Neutrophil (primary cell): ENCODE results near the gene CFH.
"Not testable (repeated sequence)": the region's sequence is repeated elsewhere in the genome, so short reads cannot be mapped to it uniquely, and the experiment has no call there.

Experiments used
- H3K27ac ChIP-seq: fragments of 200-600 bp; sonication (generic); 2 replicates; pipeline ENCODE4 v1.5.1; 2016; ENCODE audit warnings: mild to moderate bottlenecking, moderate library complexity
- H3K27me3 ChIP-seq: fragments of 200-600 bp; sonication (generic); 2 replicates; pipeline ENCODE4 v1.6.0; 2016; ENCODE audit warnings: mild to moderate bottlenecking
- H3K36me3 ChIP-seq: fragments of 200-600 bp; sonication (generic); 2 replicates; pipeline ENCODE4 v1.5.1; 2017
- H3K4me1 ChIP-seq, 2 experiments: fragments of 200-600 bp in 1 of 2; sonication (generic) in 1 of 2; 1 replicate in 1 of 2; 2 replicates in 1 of 2; pipeline versions ENCODE4 v1.5.1 to v1.6.1; 2013 to 2016; ENCODE audit warnings: low read depth in 1 of 2, low read length in 1 of 2, mild to moderate bottlenecking in 1 of 2, moderate library complexity in 1 of 2; ENCODE audit not compliant: control insufficient read depth in 1 of 2, insufficient read depth in 1 of 2
- H3K4me3 ChIP-seq, 2 experiments: fragments of 200-600 bp in 1 of 2; sonication (generic) in 1 of 2; 1 replicate in 1 of 2; 2 replicates in 1 of 2; pipeline ENCODE4 v1.5.1; 2013 to 2016; ENCODE audit warnings: low read depth in 1 of 2, low read length in 1 of 2, mild to moderate bottlenecking in 1 of 2, moderate library complexity in 1 of 2
- H3K9me3 ChIP-seq: fragments of 200-600 bp; sonication (generic); 2 replicates; pipeline ENCODE4 v1.5.1; 2016
- CTCF ChIP-seq: fragments of 200-600 bp; sonication (generic); IDR thresholded peaks from 2 replicates; pipeline ENCODE4 v1.5.1; 2016; ENCODE audit warnings: antibody characterized with exemption

CFH gene

GRCh38 chr1:196734006-196734405, 82.2 kb downstream of the CFH start:
- H3K27me3 ChIP-seq, result no peaks in the 10 kb centered on the region
- H3K9me3 ChIP-seq, result peaks cover 3% of the 10 kb centered on the region
- no peaks in the 10 kb centered on the region for H3K4me1 ChIP-seq
- no peak for TF ChIP-seq CTCF
- no peak overlapping the region for H3K27ac ChIP-seq
- H3K4me3 ChIP-seq, result no peak overlapping the region
- H3K36me3 ChIP-seq, result no peaks in the 10 kb centered on the region

GRCh38 chr1:196734460-196734859, 82.6 kb downstream of the CFH start:
- Histone ChIP-seq H3K27me3 (no peaks in the 10 kb centered on the region), H3K9me3 (peaks cover 3% of the 10 kb centered on the region), H3K36me3 (no peaks in the 10 kb centered on the region), H3K4me1 (no peaks in the 10 kb centered on the region), H3K27ac (no peak overlapping the region), H3K4me3 (no peak overlapping the region)
- TF ChIP-seq CTCF, result no peak

- no peak overlapping the region for H3K4me3 ChIP-seq
- no peaks in the 10 kb centered on the region for H3K36me3 ChIP-seq
- H3K9me3 ChIP-seq, result peaks cover 3% of the 10 kb centered on the region
- H3K27ac ChIP-seq, result no peak overlapping the region
- no peaks in the 10 kb centered on the region for H3K4me1 ChIP-seq
- H3K27me3 ChIP-seq, result no peaks in the 10 kb centered on the region
- TF ChIP-seq CTCF, result no peak
These were observed 86.9 kb downstream of the CFH start for GRCh38 chr1:196738730-196739129.

GRCh38 chr1:196743244-196743643, 91.4 kb downstream of the CFH start:
- not testable (repeated sequence) for H3K27me3 ChIP-seq, H3K27ac ChIP-seq, H3K4me3 ChIP-seq, H3K36me3 ChIP-seq, H3K9me3 ChIP-seq, H3K4me1 ChIP-seq

- H3K4me1 ChIP-seq, H3K27me3 ChIP-seq, H3K27ac ChIP-seq, H3K9me3 ChIP-seq, H3K4me3 ChIP-seq, H3K36me3 ChIP-seq: not testable (repeated sequence)
These were observed 113.3 kb downstream of the CFH start for GRCh38 chr1:196765019-196765740.

GRCh38 chr1:196769823-196770222, 118.0 kb downstream of the CFH start:
- not testable (repeated sequence) for H3K36me3 ChIP-seq, H3K4me3 ChIP-seq

GRCh38 chr1:196773713-196774112, 121.9 kb downstream of the CFH start:
- TF ChIP-seq CTCF, result no peak
- Histone ChIP-seq H3K36me3 (no peaks in the 10 kb centered on the region), H3K27ac (no peak overlapping the region), H3K27me3 (no peaks in the 10 kb centered on the region), H3K9me3 (no peaks in the 10 kb centered on the region), H3K4me1 (no peaks in the 10 kb centered on the region), H3K4me3 (no peak overlapping the region)

More at GRCh38 chr1:196769823-196770222, 118.0 kb downstream of the CFH start:
- H3K27me3 ChIP-seq, H3K4me1 ChIP-seq, H3K9me3 ChIP-seq, H3K27ac ChIP-seq: not testable (repeated sequence)
